Measurements from ENCODE around the gene MED12.

The MED12 gene

GRCh38 chrX:71160475-71160874, 42.1 kb downstream of the MED12 start:
- Histone ChIP-seq H3K27me3 (ENCODE audit: low read depth, low read length) (no peaks in the 10 kb centered on the region), H3K9me3 (ENCODE audit: insufficient read depth, low read length) (no peaks in the 10 kb centered on the region), H3K27ac (ENCODE audit: low read length) (no peak overlapping the region), H3K79me2 (ENCODE audit: low read length) (no peaks in the 10 kb centered on the region), H3K4me1 (ENCODE audit: low read length) (no peaks in the 10 kb centered on the region), H4K20me1 (ENCODE audit: insufficient read depth, low read length) (no peaks in the 10 kb centered on the region), H3K4me2 (ENCODE audit: low read length) (no peak overlapping the region), H3K4me3 (ENCODE audit: low read length) (no peak overlapping the region), H3K36me3 (replicated peaks; ENCODE audit: low read depth, low read length) (peaks cover 7% of the 10 kb centered on the region), H2AFZ (ENCODE audit: low read depth, low read length) (no peak overlapping the region), H3K9ac (ENCODE audit: low read length) (no peak overlapping the region)
- no peak for TF ChIP-seq CTCF (IDR thresholded peaks at IDR 0.05; ENCODE audit: low read depth, low read length)
- TF ChIP-seq EZH2phosphoT487 (IDR thresholded peaks at IDR 0.05; ENCODE audit: low read depth) = no peak

- H3K79me2 ChIP-seq (ENCODE audit: low read length) = no peaks in the 10 kb centered on the region
- H3K27ac ChIP-seq (ENCODE audit: low read length) = no peak overlapping the region
- H3K9ac ChIP-seq (ENCODE audit: low read length) = no peak overlapping the region
- H3K27me3 ChIP-seq (ENCODE audit: low read depth, low read length) = no peaks in the 10 kb centered on the region
- H3K36me3 ChIP-seq (replicated peaks; ENCODE audit: low read depth, low read length) = peaks cover 7% of the 10 kb centered on the region
- no peak for TF ChIP-seq EZH2phosphoT487 (IDR thresholded peaks at IDR 0.05; ENCODE audit: low read depth)
- no peaks in the 10 kb centered on the region for H3K9me3 ChIP-seq (ENCODE audit: insufficient read depth, low read length)
- no peaks in the 10 kb centered on the region for H3K4me1 ChIP-seq (ENCODE audit: low read length)
- H3K4me2 ChIP-seq (ENCODE audit: low read length) = no peak overlapping the region
- H2AFZ ChIP-seq (ENCODE audit: low read depth, low read length) = no peak overlapping the region
- no peak overlapping the region for H3K4me3 ChIP-seq (ENCODE audit: low read length)
- H4K20me1 ChIP-seq (ENCODE audit: insufficient read depth, low read length) = no peaks in the 10 kb centered on the region
Measured at GRCh38 chrX:71162981-71163380, 44.6 kb downstream of the MED12 start.

GRCh38 chrX:71164071-71164470, 45.7 kb downstream of the MED12 start:
- TF ChIP-seq EZH2phosphoT487 (IDR thresholded peaks at IDR 0.05; ENCODE audit: low read depth) = no peak
- TF ChIP-seq CTCF (IDR thresholded peaks at IDR 0.05; ENCODE audit: low read depth, low read length) = no peak
- H3K4me1 ChIP-seq (ENCODE audit: low read length) = no peaks in the 10 kb centered on the region
- H4K20me1 ChIP-seq (ENCODE audit: insufficient read depth, low read length) = no peaks in the 10 kb centered on the region
- H3K79me2 ChIP-seq (ENCODE audit: low read length) = no peaks in the 10 kb centered on the region
- no peak overlapping the region for H3K4me3 ChIP-seq (ENCODE audit: low read length)
- no peaks in the 10 kb centered on the region for H3K27me3 ChIP-seq (ENCODE audit: low read depth, low read length)
- H2AFZ ChIP-seq (ENCODE audit: low read depth, low read length) = no peak overlapping the region
- no peaks in the 10 kb centered on the region for H3K9me3 ChIP-seq (ENCODE audit: insufficient read depth, low read length)
- peaks cover 7% of the 10 kb centered on the region for H3K36me3 ChIP-seq (replicated peaks; ENCODE audit: low read depth, low read length)
- no peak overlapping the region for H3K9ac ChIP-seq (ENCODE audit: low read length)
- no peak overlapping the region for H3K27ac ChIP-seq (ENCODE audit: low read length)
- H3K4me2 ChIP-seq (ENCODE audit: low read length) = no peak overlapping the region

GRCh38 chrX:71166461-71166860, 48.1 kb downstream of the MED12 start:
- Histone ChIP-seq H3K4me2 (ENCODE audit: low read length) (no peak overlapping the region), H3K27me3 (ENCODE audit: low read depth, low read length) (no peaks in the 10 kb centered on the region), H3K27ac (ENCODE audit: low read length) (no peak overlapping the region), H3K9me3 (ENCODE audit: insufficient read depth, low read length) (no peaks in the 10 kb centered on the region), H3K79me2 (ENCODE audit: low read length) (no peaks in the 10 kb centered on the region; the same call in 1 of the 2 replicates), H3K36me3 (replicated peaks; ENCODE audit: low read depth, low read length) (peaks cover 7% of the 10 kb centered on the region), H2AFZ (ENCODE audit: low read depth, low read length) (no peak overlapping the region), H3K4me3 (ENCODE audit: low read length) (no peak overlapping the region), H3K4me1 (ENCODE audit: low read length) (no peaks in the 10 kb centered on the region), H4K20me1 (ENCODE audit: insufficient read depth, low read length) (no peaks in the 10 kb centered on the region), H3K9ac (ENCODE audit: low read length) (no peak overlapping the region)
- no peak for TF ChIP-seq CTCF (IDR thresholded peaks at IDR 0.05; ENCODE audit: low read depth, low read length)
- TF ChIP-seq EZH2phosphoT487 (IDR thresholded peaks at IDR 0.05; ENCODE audit: low read depth) = no peak

Measured in OCI-LY3 (cell line).